Subcutaneous abdominal adipose tissue (tissue), 5 donors: Measurements from ENCODE around the gene FAM72D.
"Not testable (repeated sequence)": the region's sequence is repeated elsewhere in the genome, so short reads cannot be mapped to it uniquely, and the experiment has no call there.

ENCODE experiments used
- H3K27ac ChIP-seq: one replicate; pipeline ENCODE4 v1.7.0; 2013; ENCODE audit warnings: low read depth, mild to moderate bottlenecking, inconsistent platforms, low read length, moderate library complexity
- H3K27me3 ChIP-seq, 5 donors: one replicate each; pipeline ENCODE4 v1.7.0; 2013; ENCODE audit warnings: low read length in 5 of 5, inconsistent platforms in 1 of 5; ENCODE audit not compliant: control insufficient read depth in 5 of 5, insufficient read depth in 4 of 5
- H3K36me3 ChIP-seq, 5 donors: one replicate each; pipeline ENCODE4 v1.7.0; 2013; ENCODE audit warnings: low read length in 5 of 5; ENCODE audit not compliant: control insufficient read depth in 5 of 5, insufficient read depth in 5 of 5
- H3K4me1 ChIP-seq, 5 donors: one replicate each; pipeline ENCODE4 v1.7.0; 2013; ENCODE audit warnings: low read length in 5 of 5, mild to moderate bottlenecking in 3 of 5, moderate library complexity in 1 of 5; ENCODE audit not compliant: control insufficient read depth in 5 of 5, insufficient read depth in 5 of 5
- H3K4me3 ChIP-seq, 5 donors: one replicate each; pipeline ENCODE4 v1.7.0; 2013; ENCODE audit warnings: low read length in 5 of 5, low read depth in 1 of 5
- H3K9ac ChIP-seq, 5 donors: one replicate each; pipeline ENCODE4 v1.7.0; 2013; ENCODE audit warnings: low read length in 5 of 5, mild to moderate bottlenecking in 4 of 5, moderate library complexity in 3 of 5
- H3K9me3 ChIP-seq, 5 donors: one replicate each; pipeline ENCODE4 v1.7.0; 2013; ENCODE audit warnings: low read length in 5 of 5; ENCODE audit not compliant: control insufficient read depth in 5 of 5
- donor health status: healthy.
- donor health status: healthy.
- donor health status: healthy.
- donor health status: healthy.
- donor health status: healthy.

Gene FAM72D

GRCh38 chr1:145155421-145155820, 59.6 kb downstream of the FAM72D start:
- not testable (repeated sequence) for H3K9ac ChIP-seq, H3K9me3 ChIP-seq, H3K27ac ChIP-seq, H3K36me3 ChIP-seq, H3K4me1 ChIP-seq, H3K27me3 ChIP-seq, H3K4me3 ChIP-seq

DNA sequence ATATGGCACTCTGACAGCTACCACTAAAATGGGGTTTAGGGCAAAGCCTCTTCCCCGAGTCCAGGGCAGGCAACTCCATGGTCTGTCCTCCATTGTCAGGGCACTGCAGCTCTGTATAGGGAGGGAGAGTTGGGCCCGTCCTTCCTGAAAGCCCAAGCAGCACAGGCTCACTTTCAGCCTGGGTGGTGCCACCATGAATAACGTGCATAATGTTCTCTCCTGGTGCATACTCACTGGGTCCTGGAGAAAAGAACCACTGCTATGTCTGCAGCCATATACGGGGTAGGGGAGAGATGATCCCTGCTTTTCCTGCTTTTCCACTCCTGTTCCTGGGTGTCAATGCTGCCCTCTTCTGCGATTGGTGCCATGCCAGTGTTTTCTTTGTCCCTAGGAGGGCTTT, 60.1 kb downstream of the FAM72D start:
- H3K36me3 ChIP-seq, H3K4me3 ChIP-seq: not testable (repeated sequence)

DNA sequence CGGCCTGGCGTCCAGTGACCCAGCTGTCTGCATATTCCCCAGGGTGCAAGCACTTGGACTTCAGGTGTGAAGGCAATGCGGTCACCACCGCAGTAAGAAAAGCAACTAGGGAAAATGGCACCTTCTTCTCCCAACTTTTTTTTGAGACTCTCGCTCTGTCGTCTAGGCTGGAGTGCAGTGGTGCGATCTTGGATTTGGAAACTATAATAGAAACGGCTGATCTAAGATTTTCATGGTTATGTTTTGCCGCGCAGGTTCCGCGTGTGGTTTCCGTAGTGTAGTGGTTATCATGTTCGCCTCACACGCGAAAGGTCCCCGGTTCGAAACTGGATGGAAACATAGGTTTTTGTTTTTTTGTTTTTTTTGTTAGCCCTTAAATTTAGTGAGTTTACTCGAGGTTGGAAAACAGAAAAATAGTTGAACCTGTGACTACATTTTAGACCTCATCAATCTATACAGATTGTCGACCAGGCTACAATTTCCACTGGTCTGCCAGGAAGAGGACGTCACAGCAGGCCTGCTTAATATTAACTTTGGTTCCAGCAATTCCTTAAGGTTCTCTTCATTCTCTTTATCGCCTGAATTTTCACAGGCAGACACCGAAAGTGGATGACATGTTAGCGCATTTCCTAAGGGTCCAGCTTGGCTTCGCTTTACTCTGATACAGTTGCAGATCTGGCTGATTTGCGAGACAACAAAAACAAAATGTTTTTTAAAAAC, 61.3 kb downstream of the FAM72D start:
- not testable (repeated sequence) for H3K27me3 ChIP-seq, H3K9ac ChIP-seq
- peak overlapping the region; percentile 33 to 53 (median 48) for H3K4me3 ChIP-seq

More for the DNA sequence above, 60.1 kb downstream of the FAM72D start:
- H3K9ac ChIP-seq, H3K27me3 ChIP-seq, H3K4me1 ChIP-seq, H3K27ac ChIP-seq, H3K9me3 ChIP-seq: not testable (repeated sequence)

DNA sequence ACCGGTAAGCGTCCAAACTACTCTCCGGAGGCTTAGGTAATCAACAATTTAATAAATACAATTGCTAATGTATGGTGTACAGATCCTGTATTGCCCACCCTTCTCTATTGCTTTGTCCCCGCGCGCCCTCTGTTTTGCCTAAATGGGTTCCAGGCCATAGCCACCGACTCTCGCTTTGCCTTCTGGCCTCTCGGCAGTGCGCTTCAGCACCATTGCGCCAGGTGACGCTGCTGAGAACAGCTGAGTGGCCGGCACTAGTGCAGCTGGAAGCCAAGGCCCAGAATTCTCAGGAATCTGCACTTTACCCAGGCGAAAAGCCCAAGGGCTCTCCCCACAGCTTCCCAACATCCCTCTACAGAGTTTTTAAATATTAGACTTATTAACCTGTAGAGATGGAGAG, 61.9 kb downstream of the FAM72D start:
- H3K4me1 ChIP-seq, H3K9ac ChIP-seq, H3K27ac ChIP-seq, H3K27me3 ChIP-seq, H3K4me3 ChIP-seq, H3K9me3 ChIP-seq, H3K36me3 ChIP-seq: not testable (repeated sequence)

More for the DNA sequence above, 61.3 kb downstream of the FAM72D start:
- not testable (repeated sequence) for H3K36me3 ChIP-seq, H3K27ac ChIP-seq, H3K9me3 ChIP-seq, H3K4me1 ChIP-seq

DNA sequence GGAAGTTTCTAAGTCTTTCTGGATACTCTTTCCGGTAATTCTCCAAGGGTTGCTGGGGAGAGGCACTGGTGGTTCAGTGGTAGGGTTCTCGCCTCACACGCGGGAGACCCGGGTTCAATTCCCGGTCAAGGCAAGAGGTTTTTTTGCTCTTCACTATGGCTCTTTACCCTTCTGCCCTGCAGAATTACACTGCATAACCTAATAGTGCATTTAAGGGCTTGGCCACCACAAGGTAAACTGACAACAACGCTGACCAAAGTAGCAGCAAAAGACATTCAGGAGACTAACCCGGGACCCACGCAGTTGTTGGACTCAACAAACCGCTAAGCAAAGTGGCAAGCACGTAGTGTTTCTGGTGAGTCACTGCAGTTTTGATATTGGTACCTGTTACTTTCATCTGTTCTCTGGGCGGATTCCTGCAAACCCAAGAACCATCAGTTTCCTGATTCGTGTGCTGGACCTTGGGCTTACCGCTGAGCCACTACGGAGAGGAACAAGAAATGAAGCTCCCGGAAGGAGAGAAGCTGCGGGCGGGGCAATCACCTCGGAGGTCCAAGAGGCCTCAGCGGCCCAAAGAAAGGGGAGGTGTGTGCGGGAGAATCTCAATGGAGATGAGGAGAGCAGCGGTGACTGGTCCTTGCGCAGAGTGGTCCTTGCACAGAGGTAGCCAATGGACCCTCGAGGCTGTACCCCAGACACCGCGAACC, 65.4 kb downstream of the FAM72D start:
- H3K27me3 ChIP-seq, H3K4me3 ChIP-seq, H3K27ac ChIP-seq: not testable (repeated sequence)

More for the DNA sequence above, 65.4 kb downstream of the FAM72D start:
- H3K4me1 ChIP-seq, H3K9me3 ChIP-seq, H3K9ac ChIP-seq, H3K36me3 ChIP-seq: not testable (repeated sequence)
